Measurements from ENCODE around the gene GLB1L2.

GRCh38 chr11:134393638-134394037, 61.9 kb downstream of the GLB1L2 start:
- no peak for TF ChIP-seq POLR2A (IDR thresholded peaks at IDR 0.05; ENCODE audit: low read length)
- TF ChIP-seq GATA1 (IDR thresholded peaks at IDR 0.05; ENCODE audit: low read depth, low read length), result no peak
